ENCODE results near the gene MAP3K9.

The MAP3K9 gene

GRCh38 chr14:70683983-70684382 lies 125.3 kb downstream of the MAP3K9 start:
- no peak overlapping the region for H3K18ac ChIP-seq (ENCODE audit: low read length)
- H3K23ac ChIP-seq (ENCODE audit: low read length), result no peak overlapping the region
- DNase-seq, result no peak

GRCh38 chr14:70680748-70681147 lies 128.6 kb downstream of the MAP3K9 start:
- Histone ChIP-seq H2BK120ac (ENCODE audit: insufficient read depth, low read length, poor library complexity) (no peak overlapping the region), H3K9ac (ENCODE audit: low read length) (no peak overlapping the region), H3K23ac (ENCODE audit: low read length) (no peak overlapping the region), H3K4me1 (ENCODE audit: control insufficient read depth in 1 of 2, insufficient read depth in 2 of 2, low read length in 2 of 2) (no peaks in the 10 kb centered on the region), H3K36me3 (ENCODE audit: control insufficient read depth in 1 of 2, insufficient read depth in 2 of 2, low read length in 2 of 2) (no peaks in the 10 kb centered on the region), H4K91ac (ENCODE audit: low read depth, low read length) (no peak overlapping the region), H2BK5ac (ENCODE audit: low read depth, low read length, poor library complexity) (no peak overlapping the region), H2AK5ac (ENCODE audit: low read length) (no peak overlapping the region), H3K79me2 (ENCODE audit: control insufficient read depth, insufficient read depth, low read length, poor library complexity) (no peaks in the 10 kb centered on the region), H3K18ac (ENCODE audit: low read length) (no peak overlapping the region), H4K8ac (ENCODE audit: low read depth, low read length) (no peak overlapping the region), H2AFZ (ENCODE audit: insufficient read depth, low read length, poor library complexity) (no peak overlapping the region), H3K4me2 (ENCODE audit: low read length) (no peak overlapping the region), H2BK12ac (ENCODE audit: low read length) (no peak overlapping the region), H3K9me3 (ENCODE audit: insufficient read depth, low read depth, low read length) (no peaks in the 10 kb centered on the region), H3K4ac (ENCODE audit: low read depth, low read length) (no peak overlapping the region), H3K27ac (ENCODE audit: low read depth, low read length) (no peak overlapping the region), H4K12ac (ENCODE audit: low read depth, low read length) (no peak overlapping the region), H3K79me1 (ENCODE audit: low read length) (no peaks in the 10 kb centered on the region), H3K4me3 (ENCODE audit: low read depth, low read length) (no peak overlapping the region), H3K14ac (ENCODE audit: low read length) (no peak overlapping the region), H3K27me3 (ENCODE audit: insufficient read depth, low read length) (no peaks in the 10 kb centered on the region)
- no CpG with 5 or more reads among the region's 2 CpGs for whole genome bisulfite sequencing (ENCODE audit: extremely low coverage, insufficient coverage, insufficient read length)
- no peak for DNase-seq

More at GRCh38 chr14:70683983-70684382, 125.3 kb downstream of the MAP3K9 start:
- no peaks in the 10 kb centered on the region for H3K79me2 ChIP-seq (ENCODE audit: control insufficient read depth, insufficient read depth, low read length, poor library complexity)
- H3K27ac ChIP-seq (ENCODE audit: low read depth, low read length), result no peak overlapping the region
- no peaks in the 10 kb centered on the region for H3K36me3 ChIP-seq (ENCODE audit: control insufficient read depth in 1 of 2, insufficient read depth in 2 of 2, low read length in 2 of 2)
- no peak overlapping the region for H2BK120ac ChIP-seq (ENCODE audit: insufficient read depth, low read length, poor library complexity)
- H4K8ac ChIP-seq (ENCODE audit: low read depth, low read length), result no peak overlapping the region
- H3K4me1 ChIP-seq (ENCODE audit: control insufficient read depth in 1 of 2, insufficient read depth in 2 of 2, low read length in 2 of 2), result peaks cover 0 to 2% of the 10 kb centered on the region in 2 experiments
- no peak overlapping the region for H4K91ac ChIP-seq (ENCODE audit: low read depth, low read length)
- no peaks in the 10 kb centered on the region for H3K27me3 ChIP-seq (ENCODE audit: insufficient read depth, low read length)
- H3K9me3 ChIP-seq (ENCODE audit: insufficient read depth, low read depth, low read length), result no peaks in the 10 kb centered on the region
- H2BK5ac ChIP-seq (ENCODE audit: low read depth, low read length, poor library complexity), result no peak overlapping the region
- H3K79me1 ChIP-seq (ENCODE audit: low read length), result no peaks in the 10 kb centered on the region
- H3K4me2 ChIP-seq (ENCODE audit: low read length), result no peak overlapping the region
- H2AFZ ChIP-seq (ENCODE audit: insufficient read depth, low read length, poor library complexity), result no peak overlapping the region
- no peak overlapping the region for H2AK5ac ChIP-seq (ENCODE audit: low read length)
- no peak overlapping the region for H3K4me3 ChIP-seq (ENCODE audit: low read depth, low read length)
- H3K14ac ChIP-seq (ENCODE audit: low read length), result no peak overlapping the region
- H3K4ac ChIP-seq (ENCODE audit: low read depth, low read length), result no peak overlapping the region
- H3K9ac ChIP-seq (ENCODE audit: low read length), result no peak overlapping the region
- WGBS (ENCODE audit: extremely low coverage, insufficient coverage, insufficient read length), result no CpG with 5 or more reads among the region's 6 CpGs
- H4K12ac ChIP-seq (ENCODE audit: low read depth, low read length), result no peak overlapping the region
- H2BK12ac ChIP-seq (ENCODE audit: low read length), result no peak overlapping the region

GRCh38 chr14:70677341-70677740 lies 132.0 kb downstream of the MAP3K9 start:
- Histone ChIP-seq H2BK12ac (ENCODE audit: low read length) (no peak overlapping the region), H3K4me3 (ENCODE audit: low read depth, low read length) (no peak overlapping the region), H3K4me1 (ENCODE audit: control insufficient read depth in 1 of 2, insufficient read depth in 2 of 2, low read length in 2 of 2) (no peaks in the 10 kb centered on the region), H2AK5ac (ENCODE audit: low read length) (no peak overlapping the region), H4K12ac (ENCODE audit: low read depth, low read length) (no peak overlapping the region), H3K79me2 (ENCODE audit: control insufficient read depth, insufficient read depth, low read length, poor library complexity) (no peaks in the 10 kb centered on the region), H2BK5ac (ENCODE audit: low read depth, low read length, poor library complexity) (no peak overlapping the region), H3K23ac (ENCODE audit: low read length) (no peak overlapping the region), H4K91ac (ENCODE audit: low read depth, low read length) (no peak overlapping the region), H3K4ac (ENCODE audit: low read depth, low read length) (no peak overlapping the region), H3K4me2 (ENCODE audit: low read length) (no peak overlapping the region), H3K79me1 (ENCODE audit: low read length) (no peaks in the 10 kb centered on the region), H4K8ac (ENCODE audit: low read depth, low read length) (no peak overlapping the region), H2AFZ (ENCODE audit: insufficient read depth, low read length, poor library complexity) (no peak overlapping the region), H3K14ac (ENCODE audit: low read length) (no peak overlapping the region), H3K9ac (ENCODE audit: low read length) (no peak overlapping the region), H3K27ac (ENCODE audit: low read depth, low read length) (no peak overlapping the region), H3K18ac (ENCODE audit: low read length) (no peak overlapping the region), H3K9me3 (ENCODE audit: insufficient read depth, low read depth, low read length) (no peaks in the 10 kb centered on the region), H3K27me3 (ENCODE audit: insufficient read depth, low read length) (no peaks in the 10 kb centered on the region), H2BK120ac (ENCODE audit: insufficient read depth, low read length, poor library complexity) (no peak overlapping the region), H3K36me3 (ENCODE audit: control insufficient read depth in 1 of 2, insufficient read depth in 2 of 2, low read length in 2 of 2) (no peaks in the 10 kb centered on the region)
- WGBS (ENCODE audit: extremely low coverage, insufficient coverage, insufficient read length), result no CpG with 5 or more reads among the region's 6 CpGs
- no peak for DNase-seq
